ENCODE measurements around the gene MYO1H. TPM values are rescaled to one million over a fixed set of nuclear protein-coding genes. Genes with fewer than 3 reads are reported as not detected.
A peak's percentile ranks its signal among the peaks of the same experiment; 100 is the strongest.
"Not testable (repeated sequence)": the region's sequence is repeated elsewhere in the genome, so short reads cannot be mapped to it uniquely, and the experiment has no call there.

Gene MYO1H
- total RNA-seq, 4 donors from 2014 or later: not detected

- Histone ChIP-seq H3K4me1 (no peaks in the 10 kb centered on the region), H3K9me3 (no peaks in the 10 kb centered on the region), H3K4me3 (no peak overlapping the region), H3K36me3 (no peaks in the 10 kb centered on the region), H3K27ac (no peak overlapping the region), H3K27me3 (no peaks in the 10 kb centered on the region)
- no peak for DNase-seq
- WGBS, 2 donors (ENCODE audit: low coverage in 1 of 2): 73 to 100% methylated on average over 1 to 8 of the region's 8 CpGs
- in situ Hi-C loops (cut with MboI; ENCODE audit: low pct_ligation_motif_present in 1 of 4, low pct_unique_long_range_greater_than_20kb in 1 of 4, low sequenced_read_pairs in 3 of 4) (loop anchor here in 1 of 4 donors (10.0 kb wide), 1 partner anchor 353 kb away; no protein-coding TSS in a partner anchor), intact Hi-C loops (cut with DNase I; ENCODE audit: low total_unique reads) (no loop called here)
- TF ChIP-seq POLR2A (IDR thresholded peaks at IDR 0.05): no peak
- no peak for TF ChIP-seq POLR2AphosphoS5 (IDR thresholded peaks at IDR 0.05)
- no peak for TF ChIP-seq EP300 (IDR thresholded peaks at IDR 0.05; ENCODE audit: low read depth)
- TF ChIP-seq CTCF (IDR thresholded peaks at IDR 0.05): no peak
Measured at GRCh38 chr12:109421355-109422087, 73.8 kb downstream of the MYO1H start.

GRCh38 chr12:109422251-109422650, 74.6 kb downstream of the MYO1H start:
- intact Hi-C loops (cut with DNase I; ENCODE audit: low total_unique reads): no loop called here
- H3K4me3 ChIP-seq: no peak overlapping the region
- no peak for DNase-seq
- in situ Hi-C loops (cut with MboI; ENCODE audit: low pct_ligation_motif_present in 1 of 4, low pct_unique_long_range_greater_than_20kb in 1 of 4, low sequenced_read_pairs in 3 of 4): loop anchor here in 1 of 4 donors (10.0 kb wide), 1 partner anchor 353 kb away; no protein-coding TSS in a partner anchor
- no peaks in the 10 kb centered on the region for H3K9me3 ChIP-seq
- no peaks in the 10 kb centered on the region for H3K27me3 ChIP-seq
- no peaks in the 10 kb centered on the region for H3K4me1 ChIP-seq
- H3K27ac ChIP-seq: no peak overlapping the region
- no peak for TF ChIP-seq POLR2A (IDR thresholded peaks at IDR 0.05)
- TF ChIP-seq EP300 (IDR thresholded peaks at IDR 0.05; ENCODE audit: low read depth): no peak
- 44 to 54% methylated on average over 5 to 10 of the region's 10 CpGs for WGBS, 2 donors (ENCODE audit: low coverage in 1 of 2)
- H3K36me3 ChIP-seq: no peaks in the 10 kb centered on the region

GRCh38 chr12:109423392-109423791, 75.7 kb downstream of the MYO1H start:
- intact Hi-C loops (cut with DNase I; ENCODE audit: low total_unique reads): no loop called here
- 84 to 86% methylated on average over 6 to 9 of the region's 9 CpGs for WGBS, 2 donors (ENCODE audit: low coverage in 1 of 2)

GRCh38 chr12:109428037-109428629, 80.4 kb downstream of the MYO1H start:
- H3K9me3 ChIP-seq: no peaks in the 10 kb centered on the region
- in situ Hi-C loops (cut with MboI; ENCODE audit: low pct_ligation_motif_present in 1 of 4, low pct_unique_long_range_greater_than_20kb in 1 of 4, low sequenced_read_pairs in 3 of 4) (loop anchor here in 1 of 4 donors (10.0 kb wide), 1 partner anchor 347 kb away; no protein-coding TSS in a partner anchor), intact Hi-C loops (cut with DNase I; ENCODE audit: low total_unique reads) (loop anchor here (5.0 kb wide), 1 partner anchor 49 kb away; the partner anchor contains the start of genes KCTD10 and UBE3B)
- H3K36me3 ChIP-seq: no peaks in the 10 kb centered on the region
- no peaks in the 10 kb centered on the region for H3K27me3 ChIP-seq
- peaks cover 3 to 5% (median 3%) of the 10 kb centered on the region in 4 donors for H3K4me1 ChIP-seq
- no peak overlapping the region for H3K27ac ChIP-seq
- no peak overlapping the region for H3K4me3 ChIP-seq
- WGBS, 2 donors (ENCODE audit: low coverage in 1 of 2): 20 to 100% methylated on average over 1 to 8 of the region's 8 CpGs
- peak; percentile 88 for DNase-seq
- peak; percentile 90 to 99 (median 97) for TF ChIP-seq CTCF (IDR thresholded peaks at IDR 0.05)
- no peak for TF ChIP-seq POLR2AphosphoS5 (IDR thresholded peaks at IDR 0.05)

More at GRCh38 chr12:109423392-109423791, 75.7 kb downstream of the MYO1H start:
- in situ Hi-C loops (cut with MboI; ENCODE audit: low pct_ligation_motif_present in 1 of 4, low pct_unique_long_range_greater_than_20kb in 1 of 4, low sequenced_read_pairs in 3 of 4): loop anchor here in 1 of 4 donors (10.0 kb wide), 1 partner anchor 351 kb away; no protein-coding TSS in a partner anchor
- no peak for DNase-seq
- H3K36me3 ChIP-seq: no peaks in the 10 kb centered on the region
- no peaks in the 10 kb centered on the region for H3K27me3 ChIP-seq
- TF ChIP-seq POLR2AphosphoS5 (IDR thresholded peaks at IDR 0.05) (no peak), CTCF (IDR thresholded peaks at IDR 0.05) (no peak), POLR2A (IDR thresholded peaks at IDR 0.05) (no peak), EP300 (IDR thresholded peaks at IDR 0.05; ENCODE audit: low read depth) (no peak)
- H3K4me1 ChIP-seq: no peaks in the 10 kb centered on the region
- no peak overlapping the region for H3K4me3 ChIP-seq
- no peak overlapping the region for H3K27ac ChIP-seq
- no peaks in the 10 kb centered on the region for H3K9me3 ChIP-seq

GRCh38 chr12:109428804-109429203, 81.1 kb downstream of the MYO1H start:
- not testable (repeated sequence) for H3K27ac ChIP-seq, H3K4me3 ChIP-seq, H3K4me1 ChIP-seq, H3K36me3 ChIP-seq, H3K9me3 ChIP-seq, DNase-seq, H3K27me3 ChIP-seq
- in situ Hi-C loops (cut with MboI; ENCODE audit: low pct_ligation_motif_present in 1 of 4, low pct_unique_long_range_greater_than_20kb in 1 of 4, low sequenced_read_pairs in 3 of 4): loop anchor here in 1 of 4 donors (10.0 kb wide), 1 partner anchor 346 kb away; no protein-coding TSS in a partner anchor
- intact Hi-C loops (cut with DNase I; ENCODE audit: low total_unique reads): loop anchor here (5.0 kb wide), 1 partner anchor 48 kb away; the partner anchor contains the start of genes KCTD10 and UBE3B
- WGBS, 2 donors (ENCODE audit: low coverage in 1 of 2): 83 to 91% methylated on average over 1 to 3 of the region's 3 CpGs
